ENCODE data around the gene KDM2A.
"Not testable (repeated sequence)": the region's sequence is repeated elsewhere in the genome, so short reads cannot be mapped to it uniquely, and the experiment has no call there.

Gene KDM2A

DNA sequence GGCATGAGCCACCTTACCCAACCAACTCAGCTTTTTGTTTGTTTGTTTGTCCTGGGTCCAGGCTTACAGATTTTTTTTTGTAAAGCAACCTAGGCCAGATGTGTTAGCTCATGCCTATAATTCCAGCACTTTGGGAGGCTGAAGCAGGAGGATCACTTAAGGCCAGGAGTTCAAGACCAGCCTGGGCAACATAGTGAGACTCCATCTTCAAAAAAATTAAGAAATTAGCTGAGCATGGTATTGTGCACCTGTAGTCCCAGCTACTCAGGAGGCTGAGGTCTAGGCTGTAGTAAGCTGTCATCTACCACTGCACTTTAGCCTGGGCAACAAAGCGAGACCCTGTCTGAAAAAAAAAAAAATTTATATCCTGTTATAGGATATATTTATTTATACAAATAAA, 118.5 kb downstream of the KDM2A start:
- DNase-seq (ENCODE audit: low read depth in 2 of 2), result no peak

DNA sequence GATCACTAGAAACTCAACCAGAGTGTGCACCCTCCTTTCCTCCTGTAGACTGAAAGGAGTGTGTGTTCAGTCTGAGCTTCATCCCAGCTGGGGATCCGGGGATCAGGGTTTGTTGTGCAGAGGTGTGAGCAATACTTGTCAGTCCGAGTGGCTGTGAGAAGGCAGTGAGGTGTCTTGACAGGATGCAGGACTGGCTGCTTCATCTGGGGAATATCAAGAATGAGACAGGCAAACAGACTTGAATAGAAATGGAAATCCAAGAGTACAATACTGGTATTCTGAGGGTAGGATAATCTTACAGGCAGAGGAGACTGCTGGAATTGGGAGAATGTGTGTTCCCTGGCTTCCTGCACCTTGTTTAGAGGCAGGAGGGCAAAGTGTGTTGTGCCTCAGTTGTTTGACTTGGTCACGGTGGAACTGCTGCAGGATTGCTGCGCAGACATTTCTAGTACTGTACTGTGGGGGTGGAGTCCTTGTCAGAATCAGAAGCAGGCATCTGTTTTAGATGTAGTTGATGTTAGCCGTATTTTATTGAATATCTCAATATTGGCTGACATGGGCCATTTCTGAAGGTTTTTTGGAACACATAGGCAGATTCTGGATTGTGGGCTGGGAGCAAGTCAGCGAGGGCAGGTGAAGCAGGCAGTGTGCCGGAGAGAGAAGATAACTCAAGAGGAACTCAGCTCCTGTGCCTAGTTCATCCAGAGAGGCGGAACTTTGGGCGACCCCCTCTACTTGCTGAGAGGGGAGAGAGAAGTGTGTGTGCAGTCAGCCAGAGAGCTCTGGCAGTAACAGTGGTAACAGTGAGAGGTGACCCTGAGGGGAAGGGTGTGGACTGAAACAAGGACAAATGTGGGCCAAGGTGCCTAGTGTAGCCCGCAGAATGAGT, 120.1 kb downstream of the KDM2A start:
- no peak for DNase-seq (ENCODE audit: low read depth in 2 of 2)

DNA sequence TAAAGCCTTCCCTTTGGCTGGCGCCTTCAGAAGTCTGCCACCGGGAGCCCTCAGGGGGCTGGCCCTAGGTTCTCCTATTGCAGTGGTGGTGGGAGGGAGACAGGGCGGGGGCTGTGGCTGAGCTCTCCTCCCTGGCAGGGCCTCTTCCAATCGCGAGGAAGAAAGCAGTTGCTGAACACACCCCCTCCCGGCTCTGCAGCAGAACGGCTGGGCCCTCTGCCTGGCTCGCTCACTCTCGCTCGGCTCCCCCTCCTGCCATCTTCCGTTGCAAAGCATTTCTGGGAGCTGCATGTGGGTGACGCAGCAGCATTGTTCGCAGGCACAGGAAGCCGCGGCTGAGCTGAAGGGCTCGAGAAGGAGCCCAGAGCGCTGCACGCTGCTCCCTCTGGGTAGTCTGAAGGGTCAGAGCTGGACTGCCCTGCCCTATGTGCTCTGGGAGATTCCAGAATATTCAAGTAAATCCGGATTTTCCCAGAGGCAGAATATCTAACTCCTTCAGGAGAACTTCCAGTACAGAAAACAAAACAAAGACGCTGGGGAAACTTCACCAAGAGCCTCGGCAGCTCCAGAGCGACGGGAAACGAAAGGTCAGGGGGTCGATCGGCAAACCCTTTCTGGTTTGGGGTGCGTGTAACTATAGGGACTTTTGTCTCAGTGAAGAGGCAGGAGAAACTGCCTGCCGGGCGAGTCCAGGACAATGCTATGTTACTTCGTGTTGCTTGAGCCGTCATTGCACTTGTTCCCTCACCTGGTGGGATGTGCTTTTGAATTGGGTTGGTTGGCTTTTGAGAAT, 120.9 kb downstream of the KDM2A start:
- peak; percentile 86 to 93 for DNase-seq (ENCODE audit: low read depth in 2 of 2)

DNA sequence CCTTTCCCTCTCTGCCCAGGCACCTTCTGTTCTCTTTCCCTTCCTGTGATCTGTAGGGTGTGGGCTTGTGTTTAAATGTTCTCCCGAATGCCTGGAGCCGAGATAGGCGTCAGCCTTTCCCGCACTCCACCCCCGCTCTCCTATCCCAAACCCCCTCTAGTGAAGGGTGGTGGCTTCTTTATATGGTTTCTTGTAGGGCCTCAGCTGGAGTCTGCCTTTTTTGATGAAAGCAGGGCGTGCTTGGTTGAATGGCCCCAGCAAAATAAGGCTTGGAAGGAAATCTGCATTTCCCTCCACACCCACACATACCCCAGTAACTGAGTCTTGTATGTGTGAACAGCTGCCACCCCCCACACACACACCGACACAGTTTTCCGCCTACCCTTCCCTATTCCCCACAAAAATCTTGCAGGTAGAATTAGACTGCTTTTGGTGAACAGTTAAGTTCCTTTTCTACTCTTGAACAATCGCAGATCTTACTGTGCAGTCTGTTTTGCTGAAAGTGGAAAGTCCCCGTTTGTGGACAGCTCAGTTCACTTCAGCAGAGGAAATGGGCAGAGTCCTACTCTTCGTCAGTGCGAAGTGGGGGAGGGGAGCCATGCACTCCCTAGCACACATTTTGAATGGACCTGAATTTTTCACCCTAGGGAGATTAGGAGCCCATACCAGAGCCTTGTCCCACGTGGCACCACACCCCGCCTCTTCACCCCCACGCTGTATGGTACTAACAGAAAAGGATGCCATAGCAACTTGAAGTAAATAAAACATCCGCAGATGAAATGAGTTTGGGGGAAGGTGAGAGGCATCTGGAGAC, 121.7 kb downstream of the KDM2A start:
- DNase-seq (ENCODE audit: low read depth in 2 of 2), result peak; percentile 45 to 61

DNA sequence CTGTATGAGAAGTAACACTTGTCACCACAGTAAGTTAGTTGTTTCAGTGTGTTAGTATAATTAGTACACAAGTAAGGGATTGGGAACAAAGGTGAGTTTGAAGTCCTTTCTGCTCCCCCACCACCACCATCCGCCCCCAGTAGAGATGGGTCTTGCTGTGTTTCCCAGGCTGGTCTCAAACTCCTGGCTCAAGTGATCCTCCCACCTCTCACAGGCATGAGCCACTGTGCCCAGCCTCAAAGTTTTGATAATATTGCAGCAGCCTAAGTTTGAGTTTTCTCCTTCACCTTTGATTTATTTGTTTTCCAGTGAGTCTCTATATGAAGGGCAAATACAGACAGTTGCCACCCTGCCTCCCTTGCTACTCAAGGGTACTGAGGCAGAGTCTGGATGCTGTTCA, 123.5 kb downstream of the KDM2A start:
- no peak for DNase-seq (ENCODE audit: low read depth in 2 of 2)

DNA sequence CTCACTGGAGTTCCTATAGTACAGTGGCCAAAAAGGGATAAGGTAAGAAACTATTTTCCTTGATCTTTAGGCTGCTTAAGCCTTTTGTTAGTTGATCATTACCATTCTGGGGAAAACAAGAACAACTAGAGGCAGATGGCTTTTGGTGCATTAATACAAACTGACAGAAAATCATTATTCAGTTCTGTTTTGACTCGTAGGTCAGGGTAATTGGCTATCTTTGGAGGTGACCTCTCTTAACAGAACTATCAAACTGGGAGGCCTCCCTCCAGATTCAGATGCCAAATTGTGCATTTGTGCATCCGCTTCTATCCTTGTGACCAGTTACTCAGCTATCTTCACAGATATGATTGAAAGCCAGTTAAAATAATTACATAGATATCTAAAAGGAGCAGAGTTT, 124.0 kb downstream of the KDM2A start:
- no peak for DNase-seq (ENCODE audit: low read depth in 2 of 2)

DNA sequence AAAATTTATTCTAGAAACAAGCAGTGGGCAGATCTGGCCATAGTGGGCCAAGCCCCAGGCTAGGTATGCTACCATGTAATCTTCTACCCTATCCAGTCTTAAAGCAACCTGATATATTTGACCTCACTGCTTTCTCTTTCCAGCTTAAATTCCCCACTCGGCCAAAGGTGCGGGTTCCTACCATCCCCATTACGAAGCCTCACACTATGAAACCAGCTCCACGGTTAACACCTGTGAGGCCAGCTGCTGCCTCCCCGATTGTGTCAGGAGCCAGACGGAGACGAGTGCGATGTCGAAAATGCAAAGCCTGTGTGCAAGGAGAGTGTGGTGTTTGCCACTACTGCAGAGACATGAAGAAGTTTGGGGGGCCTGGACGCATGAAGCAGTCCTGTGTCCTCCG, 126.0 kb downstream of the KDM2A start:
- DNase-seq (ENCODE audit: low read depth in 2 of 2), result no peak

DNA sequence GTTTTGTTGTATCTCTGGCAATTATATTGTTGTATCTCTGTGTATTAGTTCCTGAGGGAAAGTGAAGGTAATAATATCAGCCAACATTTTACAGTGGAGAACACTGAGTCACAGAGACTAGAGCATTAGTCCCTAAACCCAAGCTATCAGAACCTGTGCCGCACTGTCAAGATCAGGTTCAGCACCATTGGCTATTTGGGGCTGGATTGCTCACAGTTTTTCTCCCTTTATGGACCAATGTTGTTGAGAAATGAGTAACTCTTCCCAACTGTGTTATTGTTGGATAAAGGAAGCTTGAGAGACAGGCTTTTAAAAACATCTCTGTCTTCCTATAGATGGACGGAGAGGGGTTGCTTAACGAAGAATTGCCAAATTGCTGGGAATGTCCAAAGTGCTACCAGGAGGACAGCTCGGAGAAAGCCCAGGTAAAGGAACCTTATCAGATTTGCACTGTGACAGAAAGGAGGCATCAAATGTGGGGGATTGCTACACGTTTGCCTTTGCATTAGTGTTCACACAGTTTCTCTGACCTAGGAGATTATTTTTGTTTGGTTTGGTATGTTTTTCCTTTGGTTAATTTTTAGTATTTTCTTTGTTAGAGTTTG, 129.0 kb downstream of the KDM2A start:
- DNase-seq (ENCODE audit: low read depth in 2 of 2), result no peak

DNA sequence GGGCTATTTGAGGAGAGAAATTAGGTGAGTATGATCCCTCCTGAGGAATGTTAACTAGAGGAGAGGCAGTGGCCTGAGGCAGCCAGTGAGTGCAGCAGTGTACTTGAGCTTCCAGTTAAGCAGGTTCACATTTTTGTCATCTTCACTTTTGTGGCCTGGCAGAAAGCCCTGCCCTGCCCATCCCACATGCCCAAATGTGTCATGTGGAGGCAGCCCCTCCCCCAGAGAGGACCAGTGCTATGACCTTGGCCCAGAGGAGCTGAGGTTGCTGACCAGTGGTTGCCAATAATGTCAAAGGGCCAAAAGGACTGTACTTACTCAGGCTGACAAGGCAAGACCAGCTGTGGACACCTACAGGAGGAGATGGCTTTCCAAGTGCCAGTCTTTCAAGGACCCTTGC, 129.6 kb downstream of the KDM2A start:
- DNase-seq (ENCODE audit: low read depth in 2 of 2), result no peak

DNA sequence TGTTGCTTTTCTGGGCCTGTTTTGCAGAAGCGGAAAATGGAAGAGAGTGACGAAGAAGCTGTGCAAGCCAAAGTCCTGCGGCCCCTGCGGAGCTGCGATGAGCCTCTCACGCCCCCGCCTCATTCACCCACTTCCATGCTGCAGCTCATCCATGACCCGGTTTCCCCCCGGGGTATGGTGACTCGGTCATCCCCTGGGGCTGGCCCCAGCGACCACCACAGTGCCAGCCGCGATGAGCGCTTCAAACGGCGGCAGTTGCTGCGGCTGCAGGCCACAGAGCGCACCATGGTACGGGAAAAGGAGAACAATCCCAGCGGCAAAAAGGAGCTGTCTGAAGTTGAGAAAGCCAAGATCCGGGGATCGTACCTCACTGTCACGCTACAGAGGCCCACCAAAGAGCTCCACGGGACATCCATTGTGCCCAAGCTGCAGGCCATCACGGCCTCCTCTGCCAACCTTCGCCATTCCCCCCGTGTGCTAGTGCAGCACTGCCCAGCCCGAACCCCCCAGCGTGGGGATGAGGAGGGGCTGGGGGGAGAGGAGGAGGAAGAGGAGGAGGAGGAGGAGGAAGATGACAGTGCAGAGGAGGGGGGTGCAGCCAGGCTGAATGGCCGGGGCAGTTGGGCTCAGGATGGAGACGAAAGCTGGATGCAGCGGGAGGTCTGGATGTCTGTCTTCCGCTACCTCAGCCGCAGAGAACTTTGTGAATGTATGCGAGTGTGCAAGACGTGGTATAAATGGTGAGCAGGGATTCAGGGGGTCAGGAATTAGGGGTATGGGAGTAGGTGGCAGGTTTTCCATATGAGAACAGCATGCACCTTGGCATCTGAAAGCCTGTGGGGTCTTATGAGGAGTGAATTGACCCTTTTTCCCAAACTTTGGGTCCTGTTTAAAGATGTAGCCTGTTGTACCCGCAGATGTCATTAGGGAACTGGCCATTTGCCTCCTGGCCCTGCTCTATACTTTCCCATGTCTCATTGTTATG, 131.3 kb downstream of the KDM2A start:
- DNase-seq (ENCODE audit: low read depth in 2 of 2), result no peak

DNA sequence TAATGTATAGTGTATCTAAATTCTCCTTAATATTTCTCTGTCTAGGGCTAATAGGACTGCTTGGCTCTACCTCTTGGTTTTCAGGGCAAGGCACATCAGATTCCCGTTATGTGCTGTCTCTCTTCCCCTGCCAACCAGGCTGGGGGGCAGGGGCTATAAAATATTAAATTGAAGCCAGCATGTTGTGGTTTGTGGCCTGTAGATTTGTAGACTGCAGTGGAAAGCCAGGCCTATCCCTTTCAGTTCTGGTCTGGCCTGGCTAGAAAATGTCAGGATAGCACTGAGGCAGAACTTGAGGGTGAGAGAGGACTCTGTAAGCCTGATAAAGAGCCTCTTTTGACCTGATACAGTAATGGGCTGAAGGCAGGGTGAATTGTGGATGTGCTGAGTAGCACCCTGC, 132.8 kb downstream of the KDM2A start:
- DNase-seq (ENCODE audit: low read depth in 2 of 2), result no peak

DNA sequence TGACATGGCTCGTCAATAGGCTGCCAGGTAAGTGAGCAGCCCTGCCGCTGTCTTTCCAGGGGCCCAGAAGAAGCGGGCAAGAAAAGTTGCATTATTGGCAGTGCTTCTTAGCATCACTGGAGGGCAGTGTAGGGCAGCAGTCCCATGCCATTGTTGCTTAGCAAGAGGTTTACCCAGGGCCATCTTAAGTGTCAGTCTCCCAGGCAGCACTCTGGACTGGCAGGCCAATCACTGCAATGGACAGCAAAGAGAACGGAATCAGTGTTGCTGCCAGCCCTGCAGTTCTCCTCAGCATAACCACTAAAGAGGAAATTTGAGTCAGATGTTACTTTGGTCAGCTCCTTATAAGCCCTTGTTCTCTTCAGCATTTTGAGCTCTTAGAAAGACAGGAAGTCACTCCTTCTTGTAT, 133.8 kb downstream of the KDM2A start:
- no peak for DNase-seq (ENCODE audit: low read depth in 2 of 2)

DNA sequence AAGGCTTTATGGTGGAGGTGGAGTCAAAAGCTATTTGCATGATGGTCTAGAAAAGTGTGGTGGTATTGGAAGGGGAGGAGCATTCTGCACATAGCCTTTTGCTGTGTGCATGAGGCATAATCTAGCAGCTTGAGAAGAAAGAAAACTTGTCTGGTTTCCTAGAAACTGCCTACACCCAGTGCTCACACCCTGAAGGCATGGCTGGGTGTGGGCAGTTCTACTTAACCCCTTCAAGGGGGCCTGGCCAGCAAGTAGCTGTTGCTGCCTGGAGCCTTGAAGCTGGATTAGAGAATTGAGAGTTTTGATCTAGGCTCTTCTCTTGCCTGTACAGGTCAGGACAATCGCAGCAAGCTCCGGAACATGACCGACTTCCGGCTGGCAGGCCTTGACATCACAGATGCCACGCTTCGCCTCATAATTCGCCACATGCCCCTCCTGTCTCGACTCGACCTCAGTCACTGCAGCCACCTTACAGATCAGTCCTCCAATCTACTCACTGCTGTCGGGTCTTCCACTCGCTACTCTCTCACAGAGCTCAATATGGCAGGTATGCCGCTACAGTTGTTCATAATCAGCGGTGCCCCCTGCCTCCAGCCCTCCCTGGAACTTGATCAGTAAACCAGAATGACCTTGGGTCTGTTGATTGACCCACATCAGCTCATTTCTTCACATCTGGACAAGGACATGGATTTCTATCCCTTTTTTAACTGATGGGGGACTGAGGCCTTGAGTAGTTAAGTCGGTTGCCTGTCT, 135.0 kb downstream of the KDM2A start:
- no peak for DNase-seq (ENCODE audit: low read depth in 2 of 2)

DNA sequence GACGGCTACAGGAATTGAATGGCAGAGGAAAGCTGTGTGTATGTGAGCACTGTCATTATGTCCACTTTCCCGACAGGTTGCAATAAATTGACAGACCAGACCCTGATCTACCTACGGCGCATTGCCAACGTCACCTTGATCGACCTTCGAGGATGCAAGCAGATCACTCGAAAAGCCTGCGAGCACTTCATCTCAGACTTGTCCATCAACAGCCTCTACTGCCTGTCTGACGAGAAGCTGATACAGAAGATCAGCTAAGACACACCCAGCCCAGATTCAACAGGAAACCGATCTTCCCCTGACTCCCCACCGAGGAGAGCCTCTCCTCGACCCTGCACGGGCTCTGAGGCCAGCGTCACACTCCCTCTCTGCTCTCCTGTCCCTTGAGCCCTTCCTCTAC, 135.7 kb downstream of the KDM2A start:
- no peak for DNase-seq (ENCODE audit: low read depth in 2 of 2)

DNA sequence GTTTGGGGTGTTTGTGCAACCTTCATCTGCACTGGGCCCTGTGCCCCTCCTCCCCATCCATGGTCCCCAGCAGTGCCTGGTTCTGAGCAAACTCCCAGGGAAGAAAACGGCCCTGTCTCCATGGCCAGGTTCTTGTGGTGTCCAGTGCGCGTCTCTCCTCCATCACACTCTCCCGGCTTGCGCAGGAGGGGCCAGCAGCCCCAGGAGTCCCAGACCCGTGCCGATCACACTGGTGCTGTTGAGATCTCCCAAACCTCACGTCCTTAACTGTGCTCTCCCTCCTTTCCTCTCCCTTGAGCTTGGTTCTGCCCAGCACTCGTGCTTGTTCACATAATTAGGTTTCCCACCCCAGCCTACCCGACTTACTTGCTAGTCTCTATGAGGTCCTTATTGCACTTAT, 136.3 kb downstream of the KDM2A start:
- no peak for DNase-seq (ENCODE audit: low read depth in 2 of 2)

DNA sequence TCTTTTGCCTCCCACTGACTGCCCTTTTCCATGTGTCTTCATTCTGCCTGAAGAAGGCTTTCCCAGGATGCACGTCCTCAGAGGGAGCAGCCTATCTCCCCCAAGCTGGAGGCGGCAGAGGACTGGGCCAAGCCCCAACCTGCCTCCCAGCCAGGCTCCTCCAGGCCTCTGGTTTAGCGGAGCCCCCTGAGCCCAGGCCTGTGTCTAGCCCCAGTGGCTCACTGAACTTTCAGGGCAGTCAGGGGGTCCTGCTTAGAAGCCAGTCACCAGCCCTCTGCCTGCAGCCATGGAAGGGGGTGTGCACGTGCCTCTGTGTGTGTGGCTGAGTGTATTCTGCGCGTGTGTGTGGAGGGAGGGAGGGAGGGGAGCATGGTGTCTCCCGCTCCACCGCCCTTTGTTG, 136.8 kb downstream of the KDM2A start:
- no peak for DNase-seq (ENCODE audit: low read depth in 2 of 2)

DNA sequence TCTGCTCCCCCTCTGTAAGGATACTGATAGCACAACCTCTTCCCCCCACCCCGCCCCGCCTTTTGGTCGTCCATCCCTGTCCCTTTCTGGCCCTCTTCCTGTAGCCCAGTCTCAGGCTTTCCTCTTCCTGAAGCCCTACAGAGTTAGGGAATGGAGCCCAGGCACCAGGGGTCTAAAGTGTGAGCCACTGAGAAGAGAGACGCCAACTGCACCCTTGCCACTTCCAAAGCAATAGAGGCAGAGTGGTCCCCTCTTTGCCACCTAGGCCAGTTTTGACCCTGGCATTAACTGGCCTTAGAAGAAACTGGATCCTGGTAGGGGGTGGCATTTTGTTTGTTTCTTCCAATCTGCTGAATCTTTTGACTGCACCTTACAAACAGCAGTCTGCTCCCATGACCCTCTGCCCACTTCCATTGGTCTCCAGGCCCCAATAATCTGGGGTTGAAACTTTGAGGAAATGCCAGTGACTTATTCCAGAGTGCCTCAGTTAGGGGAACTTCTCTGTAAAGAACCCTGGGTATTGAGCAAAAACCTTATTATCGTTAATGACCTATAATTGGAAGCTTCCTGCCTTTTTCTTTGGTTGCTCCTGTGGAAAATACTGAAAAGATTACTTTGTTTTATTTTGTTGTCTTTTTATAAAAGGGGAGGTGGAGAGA, 137.5 kb downstream of the KDM2A start:
- no peak for DNase-seq (ENCODE audit: low read depth in 2 of 2)

DNA sequence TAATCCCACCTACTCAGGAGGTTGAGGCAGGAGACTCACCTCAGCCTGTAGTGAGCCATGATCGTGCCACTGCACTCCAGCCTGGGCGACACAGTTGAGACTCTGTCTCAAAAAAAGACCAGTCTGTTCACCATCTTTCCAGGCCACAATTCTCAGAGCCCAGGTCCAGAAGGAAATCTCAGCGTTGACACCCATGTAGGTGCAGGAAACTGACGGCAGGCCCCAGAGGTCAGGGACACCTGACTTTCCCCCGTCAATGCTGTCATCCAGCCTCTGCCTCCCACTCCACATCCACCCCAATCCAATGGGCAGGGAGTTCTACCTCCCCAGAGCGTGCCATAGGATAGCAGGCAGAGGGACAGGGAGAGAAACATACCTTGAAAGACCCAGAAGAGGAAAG, 141.3 kb downstream of the KDM2A start:
- DNase-seq (ENCODE audit: low read depth in 2 of 2), result no peak

DNA sequence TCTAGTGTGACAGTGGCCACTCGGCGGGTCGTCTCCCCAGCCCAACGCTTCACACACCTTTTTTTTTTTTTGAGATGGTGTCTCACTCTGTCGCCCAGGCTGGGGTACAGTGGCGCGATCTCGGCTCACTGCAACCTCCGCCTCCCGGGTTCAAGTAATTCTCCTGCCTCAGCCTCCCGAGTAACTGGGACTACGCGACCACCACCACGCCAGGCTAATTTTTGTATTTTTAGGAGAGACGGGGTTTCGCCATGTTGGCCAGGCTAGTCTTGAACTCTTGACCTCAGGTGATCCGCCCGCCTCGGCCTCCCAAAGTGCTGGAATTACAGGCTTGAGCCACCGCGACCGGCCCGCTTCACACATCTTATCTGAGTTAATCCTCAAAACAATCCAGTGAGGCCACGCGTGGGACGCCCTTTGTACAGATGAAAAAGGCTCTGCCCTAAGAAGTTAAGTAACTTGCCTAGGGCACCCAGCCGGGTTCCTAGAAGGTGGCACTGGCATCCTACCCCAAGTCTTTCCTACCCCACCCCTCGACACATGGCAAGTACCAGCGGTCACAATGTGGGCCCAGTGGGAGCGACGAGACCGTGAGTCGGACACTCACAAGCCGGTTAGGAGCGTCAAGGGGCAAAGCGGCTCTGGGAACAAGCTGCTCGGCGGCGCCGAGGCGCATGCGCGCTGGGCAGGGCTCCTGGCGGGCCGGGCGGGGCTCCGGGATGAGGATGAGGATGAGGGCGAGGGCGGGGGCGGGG, 142.0 kb downstream of the KDM2A start:
- DNase-seq (ENCODE audit: low read depth in 2 of 2), result not testable (repeated sequence)
